DMS153 (cell line): ENCODE data around the gene SOX6.
"Not testable (repeated sequence)": the region's sequence is repeated elsewhere in the genome, so short reads cannot be mapped to it uniquely, and the experiment has no call there.

Source experiments
- DNase-seq: peaks from one replicate; lab custom pipeline; 2025; lab: John Stamatoyannopoulos, UW

The SOX6 gene

DNA sequence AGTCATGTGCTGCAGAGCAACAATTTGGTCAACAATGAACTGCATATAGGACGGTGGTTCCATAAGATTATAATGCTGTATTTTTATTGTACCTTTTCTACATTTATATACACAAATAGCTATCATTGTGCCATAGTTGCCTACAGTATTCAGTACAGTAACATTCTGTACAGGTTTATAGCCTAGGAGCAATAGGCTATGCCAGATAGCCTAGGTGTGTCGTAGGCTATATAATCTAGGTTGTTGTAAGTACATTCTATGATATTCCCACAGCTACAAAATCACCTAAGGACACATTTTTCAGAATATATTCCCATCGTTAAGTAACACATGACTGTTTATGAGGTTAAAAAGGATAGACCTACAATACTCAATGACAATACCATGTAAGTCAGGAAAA, 423.9 kb downstream of the SOX6 start:
- DNase-seq, result no peak

DNA sequence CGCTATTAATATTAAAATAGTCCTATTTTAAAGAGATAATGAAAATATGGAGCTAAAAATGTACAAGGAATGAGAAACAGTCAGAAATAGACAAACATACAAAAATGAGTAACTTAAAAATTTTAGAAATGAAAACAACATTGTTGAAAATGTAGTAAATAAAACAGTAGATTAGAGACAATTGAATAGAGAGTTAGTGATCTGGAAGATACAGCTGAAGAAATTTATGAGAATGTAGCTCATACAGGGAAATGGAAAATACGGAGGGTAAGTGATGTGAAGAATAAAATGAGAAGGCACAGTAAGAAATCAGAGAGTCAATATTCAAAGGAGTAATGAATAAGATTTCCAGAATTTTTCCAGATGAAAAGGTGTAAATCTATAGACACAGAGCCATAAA, 424.8 kb downstream of the SOX6 start:
- DNase-seq, result no peak

DNA sequence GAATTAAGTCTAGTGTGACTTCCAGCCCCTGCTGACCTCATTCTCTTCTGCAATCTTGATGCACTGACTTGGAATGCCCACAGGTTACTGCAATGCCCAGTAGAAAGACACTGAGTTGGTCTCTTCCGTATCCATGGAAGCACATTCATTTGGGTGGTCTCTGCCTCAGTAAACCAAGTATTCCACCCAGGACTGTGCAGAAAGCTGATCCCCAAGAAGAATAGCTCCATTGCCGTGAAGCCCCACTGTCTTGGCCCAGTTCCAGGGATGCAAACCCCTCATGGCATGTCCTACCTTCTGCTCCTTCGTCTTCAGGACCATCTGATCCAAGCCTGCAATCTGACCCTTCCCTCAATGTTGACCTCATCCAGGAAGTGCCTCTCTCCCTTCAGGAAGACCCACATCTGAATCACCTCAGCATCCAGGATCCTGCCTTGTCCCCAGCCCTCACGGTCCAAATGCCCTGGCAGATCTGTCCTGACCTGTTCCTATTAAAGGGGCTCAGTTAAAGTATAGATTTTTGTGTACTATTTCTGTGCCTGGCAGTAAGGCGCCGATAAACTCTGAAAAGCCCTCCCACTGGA, 425.8 kb downstream of the SOX6 start:
- DNase-seq, result no peak

DNA sequence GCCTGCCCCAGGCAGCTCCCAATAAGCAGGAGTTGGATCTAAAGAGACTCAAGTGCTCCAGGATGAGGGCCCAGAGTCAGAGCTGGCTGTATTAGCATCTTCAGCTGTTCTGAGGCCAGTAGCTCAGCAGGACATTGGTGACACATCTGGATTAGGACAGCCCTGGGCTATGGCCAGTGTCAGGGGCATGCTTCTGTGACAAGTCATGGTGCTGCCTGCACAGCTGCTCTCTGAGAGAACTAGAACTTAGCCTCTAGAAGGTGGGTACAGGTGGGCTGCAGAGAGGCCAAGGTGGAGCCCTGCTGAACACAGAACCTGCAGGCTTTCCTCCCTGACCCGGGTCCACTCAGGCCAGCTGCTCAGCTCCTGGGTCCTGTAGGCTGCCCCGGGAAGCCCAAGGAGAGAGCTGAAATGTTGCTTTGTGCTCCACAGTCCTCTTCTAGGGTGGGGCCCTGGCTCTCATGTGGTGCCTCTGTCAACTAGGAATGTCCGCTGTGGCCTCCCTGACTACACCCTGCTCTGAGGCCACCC, 426.9 kb downstream of the SOX6 start:
- DNase-seq, result no peak

DNA sequence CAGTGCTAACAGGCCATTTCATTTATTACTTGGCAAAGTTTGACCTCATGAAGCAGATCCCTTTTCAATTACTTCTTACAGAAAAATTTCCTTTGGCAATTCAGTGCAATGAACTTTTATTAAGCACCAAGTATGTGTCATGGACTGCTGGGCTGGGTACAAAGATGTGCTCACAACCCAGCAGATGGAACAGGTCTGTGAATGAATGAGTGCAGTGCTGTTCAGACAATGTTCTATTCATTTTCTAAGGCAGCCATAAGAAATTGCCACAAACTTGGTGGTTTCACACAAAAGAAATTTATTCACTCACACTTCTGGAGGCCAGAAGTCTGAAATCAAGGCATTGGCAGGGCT, 428.5 kb downstream of the SOX6 start:
- no peak for DNase-seq

DNA sequence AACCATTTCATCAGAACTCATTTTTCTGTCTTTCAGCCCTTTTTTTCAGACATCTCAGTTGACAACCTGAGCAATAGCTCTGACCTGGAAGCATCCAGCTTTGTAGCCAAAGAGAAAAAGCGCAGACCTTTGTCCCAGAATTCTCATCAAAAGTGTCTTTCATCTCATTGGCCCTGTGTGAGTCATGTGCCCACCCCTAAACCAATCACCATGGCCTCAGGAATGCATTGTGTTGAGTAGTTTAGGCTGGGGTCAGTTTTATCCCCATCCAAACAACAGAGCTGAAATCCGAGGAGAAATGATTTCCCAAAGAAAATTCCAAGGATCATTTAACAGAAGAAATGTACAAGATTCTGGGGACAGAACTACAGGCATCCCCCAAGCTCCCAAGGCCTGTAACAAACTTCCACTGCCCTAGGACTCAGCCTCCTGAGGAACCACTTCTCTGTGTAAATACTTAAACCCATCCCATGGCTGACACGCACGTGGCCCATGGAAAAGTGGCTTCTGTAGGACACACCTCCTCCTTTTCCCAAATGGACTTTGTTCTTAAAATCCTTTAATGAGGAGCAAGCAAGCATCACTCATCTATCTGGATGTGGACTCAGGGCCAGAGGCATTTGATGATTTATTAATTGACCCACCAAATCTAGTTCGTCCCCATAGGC, 429.0 kb downstream of the SOX6 start:
- no peak for DNase-seq

DNA sequence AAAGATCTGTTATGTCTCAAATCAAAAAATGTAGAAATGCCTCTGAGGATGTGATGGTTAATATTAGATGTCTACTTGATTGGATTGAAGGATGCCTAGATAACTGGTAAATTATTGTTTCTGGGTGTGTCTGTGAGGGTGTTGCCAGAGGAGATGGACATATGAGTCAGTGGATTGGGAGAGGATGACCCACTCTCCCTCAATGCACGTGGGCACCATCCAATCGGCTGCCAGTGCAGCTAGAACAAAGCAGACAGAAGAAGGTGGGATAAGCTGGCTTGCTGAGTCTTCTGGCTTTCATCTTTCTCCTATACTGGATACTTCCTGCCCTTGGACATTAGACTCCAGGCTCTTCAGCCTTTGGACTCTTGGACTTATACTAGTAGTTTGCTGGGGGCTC, 430.3 kb downstream of the SOX6 start:
- DNase-seq, result no peak

DNA sequence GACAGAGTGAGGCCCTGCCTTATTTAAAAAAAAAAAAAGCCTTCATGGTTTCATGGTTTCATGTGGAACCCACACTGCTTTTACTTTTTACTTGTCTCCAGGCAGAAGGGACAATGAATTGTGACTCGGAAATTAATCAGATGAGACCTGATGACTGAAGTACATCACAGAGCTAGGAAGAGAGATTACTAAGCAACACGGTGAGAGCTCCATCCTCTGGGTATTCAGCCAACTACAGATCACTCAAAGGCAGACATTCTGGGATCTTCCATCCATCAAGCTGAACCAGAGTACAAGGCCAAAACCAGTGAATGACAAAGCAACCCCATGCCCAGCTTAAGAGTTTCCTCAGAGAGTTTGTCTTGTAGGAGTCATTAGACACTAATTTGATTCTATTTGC, 433.2 kb downstream of the SOX6 start:
- DNase-seq, result peak; percentile 28

DNA sequence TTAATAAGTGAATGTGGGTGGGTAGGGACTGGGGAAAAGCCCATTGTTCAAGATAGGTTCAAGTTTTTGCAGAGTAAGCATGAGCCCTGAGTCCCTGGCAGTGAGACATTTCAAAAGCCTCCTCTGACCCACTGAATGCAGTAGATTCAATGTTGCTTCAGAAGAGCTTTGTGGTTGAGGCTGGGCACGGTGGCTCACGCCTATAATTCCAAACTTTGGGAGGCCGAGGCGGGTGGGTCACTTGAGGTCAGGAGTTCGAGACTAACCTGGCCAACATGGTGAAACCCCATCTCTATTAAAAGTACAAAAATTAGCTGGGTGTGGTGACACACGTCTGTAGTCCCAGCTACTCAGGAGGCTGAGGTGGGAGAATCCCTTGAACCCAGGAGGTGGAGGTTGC, 433.6 kb downstream of the SOX6 start:
- not testable (repeated sequence) for DNase-seq

DNA sequence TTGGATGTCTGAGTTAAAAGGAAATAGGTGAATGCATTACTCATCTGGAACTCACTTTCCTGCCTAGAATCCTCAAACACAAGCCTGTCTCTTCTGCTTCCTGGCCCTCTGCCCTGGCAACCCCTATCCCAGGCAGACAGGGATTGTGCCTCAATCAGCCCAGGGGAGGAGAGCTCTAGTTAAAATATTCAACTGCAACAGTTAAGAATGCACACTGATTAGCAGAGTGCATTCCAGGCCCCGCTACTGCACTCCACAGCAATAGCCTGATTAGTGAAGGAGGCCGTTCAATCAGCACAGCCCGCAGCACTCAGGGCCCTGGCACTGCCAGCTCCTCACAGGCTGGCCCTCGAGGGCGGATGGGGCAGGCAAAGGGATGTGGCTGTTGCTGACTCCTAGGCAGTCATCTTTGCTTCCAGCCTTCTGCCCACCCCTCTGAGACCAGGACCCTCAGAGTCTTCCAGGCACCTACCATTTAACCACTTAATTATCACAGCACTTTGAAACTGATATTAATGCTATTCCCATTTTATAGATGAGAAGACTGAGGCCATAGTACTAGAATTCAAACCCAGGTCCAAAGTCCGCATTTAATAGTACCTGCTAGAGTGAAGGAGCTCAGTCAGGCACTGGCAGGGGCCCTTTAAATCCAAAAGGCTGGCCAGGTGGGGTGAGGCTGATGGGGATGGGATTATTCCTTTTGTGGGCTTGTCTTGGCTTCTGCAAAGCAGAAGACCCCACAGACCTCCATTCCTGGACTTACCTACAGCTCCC, 435.3 kb downstream of the SOX6 start:
- DNase-seq, result no peak

DNA sequence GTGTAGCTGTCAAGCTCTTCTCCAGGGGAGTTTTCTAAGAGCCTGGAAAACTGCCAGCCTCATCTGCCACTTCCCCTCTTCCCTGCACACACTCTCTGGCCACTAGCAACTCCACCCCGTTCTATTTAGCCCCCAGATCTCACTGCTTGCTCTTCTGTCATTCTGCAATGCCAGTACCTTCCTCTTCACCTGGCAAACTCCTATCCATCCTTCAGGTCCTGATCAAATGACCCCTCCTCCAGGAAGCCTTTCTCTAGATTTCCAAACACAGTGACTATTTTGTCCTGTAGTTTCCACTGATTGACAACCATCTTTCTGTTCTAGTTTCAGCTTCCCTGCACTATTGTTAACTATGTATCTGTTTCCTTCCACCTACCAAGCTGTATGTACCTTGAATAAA, 437.7 kb downstream of the SOX6 start:
- DNase-seq, result no peak

DNA sequence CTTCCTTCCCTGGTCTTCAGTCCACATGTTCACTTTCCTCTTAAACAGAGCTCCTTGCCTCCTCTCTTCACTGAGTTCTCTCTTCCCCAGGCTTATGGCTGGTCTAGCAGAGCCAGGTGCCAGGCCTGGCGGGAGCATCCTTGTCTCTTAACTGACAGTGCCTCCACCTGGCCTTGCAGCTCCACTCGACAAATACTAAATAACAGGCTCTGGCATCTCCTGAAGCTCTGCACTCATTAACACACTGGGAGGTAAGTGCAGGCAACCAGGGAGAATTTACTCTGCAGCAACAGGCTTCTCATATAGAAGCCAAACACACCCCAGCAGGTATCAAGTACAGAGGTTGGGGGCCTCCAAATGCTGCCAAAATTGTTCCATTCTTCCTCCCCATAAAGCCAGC, 438.1 kb downstream of the SOX6 start:
- peak; percentile 90 for DNase-seq
